Renal cortex interstitium (tissue), 11 donors: ENCODE data around the gene WDR81. TPM values are rescaled to one million over a fixed set of nuclear protein-coding genes. Genes with fewer than 3 reads are reported as not detected.
"Not testable (repeated sequence)": the region's sequence is repeated elsewhere in the genome, so short reads cannot be mapped to it uniquely, and the experiment has no call there.

Experiments used
- DNase-seq, 11 donors: peaks; one replicate each; pipeline ENCODE4 v3.0.0-alpha.2; 2013; ENCODE audit warnings: low read depth in 9 of 11, low spot score in 4 of 11; ENCODE audit errors: extremely low read depth in 1 of 11
- polyA plus RNA-seq, 3 donors: library from polyadenylated mRNA; unstranded; fragments of 120-200 nt; gene quantifications; one replicate each; pipeline ENCODE4 v1.2.1, GENCODE V29; 2013; ENCODE audit not compliant: insufficient read length in 3 of 3

Gene WDR81
- polyA plus RNA-seq, 3 donors, result 12.9 to 20.6 (median 19.1) TPM

DNA sequence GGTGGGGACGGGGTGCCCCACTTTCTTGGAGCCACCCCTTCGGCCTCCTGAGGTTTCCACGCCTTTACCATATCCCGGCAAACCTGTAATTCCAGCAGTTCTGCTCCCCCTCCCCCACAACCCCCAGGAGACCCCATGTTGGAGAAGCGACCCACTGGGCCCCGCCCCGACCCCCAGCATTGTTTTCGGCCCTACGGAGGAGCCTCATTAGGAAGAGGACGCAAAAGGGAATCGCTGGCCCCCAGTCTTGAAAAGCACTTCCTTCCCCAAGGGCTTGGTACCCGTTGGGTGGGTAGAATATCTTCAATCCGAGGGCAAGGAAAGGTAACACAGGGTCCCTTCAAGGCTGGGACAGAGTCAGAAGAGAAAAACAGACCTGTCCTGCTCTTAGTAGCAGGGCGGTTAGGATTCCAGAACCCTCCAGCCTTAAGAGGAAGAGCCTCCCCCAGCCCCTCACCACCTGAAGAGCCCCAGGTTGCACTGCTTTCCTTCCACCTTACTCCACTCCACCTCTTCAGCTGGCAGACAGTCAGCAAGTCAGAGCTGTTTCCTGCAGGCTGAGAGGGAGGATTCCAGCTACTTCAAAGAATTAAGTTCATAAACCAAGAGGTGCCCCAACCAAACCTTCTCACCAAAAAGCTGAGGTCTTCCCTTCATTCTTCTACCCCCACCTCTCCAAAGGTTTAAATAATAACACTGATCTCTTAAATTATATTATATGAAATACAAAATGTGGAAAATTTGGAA is 13.5 kb upstream of the WDR81 start:
- no peak for DNase-seq

DNA sequence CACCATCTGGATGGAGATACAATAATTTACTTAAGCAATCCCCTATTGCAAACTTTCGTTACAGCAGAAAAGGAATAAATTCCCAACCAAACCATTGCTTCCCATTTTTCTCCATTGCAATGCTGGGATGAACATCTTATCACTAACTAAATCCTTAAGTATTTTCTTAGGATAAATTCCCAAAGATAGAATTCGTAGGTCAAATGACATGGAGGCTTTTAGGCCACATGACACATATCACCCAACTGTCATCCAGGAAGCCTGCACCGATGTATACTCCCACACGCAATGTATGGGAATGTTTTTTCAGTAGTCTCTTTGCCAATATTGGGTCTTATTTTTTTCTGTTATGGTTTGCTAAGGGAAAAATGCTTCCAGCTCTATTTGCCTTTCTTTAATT is 12.7 kb upstream of the WDR81 start:
- no peak for DNase-seq

DNA sequence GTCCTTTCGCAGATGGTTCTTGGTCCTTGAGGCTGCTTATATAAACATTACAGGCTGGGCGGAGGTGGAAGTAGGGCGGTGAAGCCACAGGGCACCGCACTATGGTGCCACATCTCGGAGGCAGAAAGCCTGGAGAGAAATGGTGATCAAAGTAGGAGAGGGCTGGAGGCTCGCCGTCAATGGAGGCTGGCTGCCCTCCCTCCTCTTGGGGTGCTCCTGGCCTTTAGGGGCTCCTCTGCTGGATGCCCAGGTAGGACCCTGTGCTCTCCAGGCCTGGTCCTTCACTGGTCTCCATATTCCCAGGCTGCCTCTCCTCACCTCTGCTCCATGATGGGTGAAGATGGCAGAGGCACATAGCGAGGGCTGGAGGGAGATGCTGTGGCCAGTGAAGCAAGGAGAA is 12.2 kb upstream of the WDR81 start:
- no peak for DNase-seq

GRCh38 chr17:1713160-1713877 is 11.2 kb upstream of the WDR81 start:
- DNase-seq, result no peak

DNA sequence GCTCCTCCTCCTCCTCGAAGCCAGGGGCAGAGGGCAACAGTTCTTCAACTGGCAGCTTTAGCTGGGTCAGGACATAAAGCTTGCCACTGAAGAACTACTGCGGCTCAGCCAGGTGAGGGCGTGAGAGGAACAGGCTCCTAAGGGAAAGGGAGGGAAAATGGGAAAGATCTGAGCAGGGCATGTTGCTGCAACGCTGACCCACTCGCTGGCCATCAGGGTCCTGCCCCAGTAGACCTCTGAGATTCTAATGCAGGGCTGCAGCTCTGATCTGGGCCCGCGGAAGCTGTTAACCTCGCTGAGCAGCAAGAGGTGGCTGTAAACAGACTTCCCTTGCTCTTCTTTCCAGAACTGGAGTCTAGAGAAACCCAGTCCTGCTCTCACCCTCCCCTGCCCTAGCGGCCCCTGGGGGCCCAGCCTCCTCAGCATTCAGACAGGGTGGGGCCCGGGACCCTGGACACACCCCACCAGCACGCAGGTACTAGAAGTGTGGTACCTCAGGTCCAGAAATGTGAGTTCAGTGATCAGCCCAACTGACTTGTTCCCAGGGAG is 10.6 kb upstream of the WDR81 start:
- peak in 2 of 11 donors; percentile 50 to 65 for DNase-seq

DNA sequence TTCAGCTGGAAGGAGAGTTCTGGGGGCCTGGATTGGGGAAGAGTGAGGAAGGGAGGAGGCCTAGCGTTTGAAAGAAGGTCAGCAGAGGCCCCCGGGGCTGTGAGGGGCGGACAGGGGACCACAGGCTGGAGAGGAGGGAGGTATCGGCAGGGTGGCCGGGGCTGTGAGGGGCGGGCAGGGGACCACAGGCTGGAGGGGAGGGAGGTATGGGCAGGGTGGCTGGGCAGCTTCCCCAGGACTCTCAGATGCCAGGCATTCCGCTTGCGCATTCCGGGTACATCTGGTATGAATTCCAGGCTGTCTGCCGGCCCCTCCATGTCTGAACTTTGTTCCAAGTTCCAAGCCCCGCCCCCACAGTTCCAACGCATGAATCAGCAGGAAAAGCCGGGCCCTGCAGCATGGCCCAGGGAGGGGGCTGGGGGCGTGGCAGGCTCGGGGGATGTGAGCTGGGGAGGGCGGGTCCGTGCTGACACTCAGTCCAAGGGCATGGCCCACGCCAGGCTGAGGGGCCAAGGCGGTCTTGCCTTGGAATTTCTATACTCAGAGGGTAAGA is 10.0 kb upstream of the WDR81 start:
- DNase-seq, result peak in 9 of 11 donors; percentile 72 to 96 (median 89)

DNA sequence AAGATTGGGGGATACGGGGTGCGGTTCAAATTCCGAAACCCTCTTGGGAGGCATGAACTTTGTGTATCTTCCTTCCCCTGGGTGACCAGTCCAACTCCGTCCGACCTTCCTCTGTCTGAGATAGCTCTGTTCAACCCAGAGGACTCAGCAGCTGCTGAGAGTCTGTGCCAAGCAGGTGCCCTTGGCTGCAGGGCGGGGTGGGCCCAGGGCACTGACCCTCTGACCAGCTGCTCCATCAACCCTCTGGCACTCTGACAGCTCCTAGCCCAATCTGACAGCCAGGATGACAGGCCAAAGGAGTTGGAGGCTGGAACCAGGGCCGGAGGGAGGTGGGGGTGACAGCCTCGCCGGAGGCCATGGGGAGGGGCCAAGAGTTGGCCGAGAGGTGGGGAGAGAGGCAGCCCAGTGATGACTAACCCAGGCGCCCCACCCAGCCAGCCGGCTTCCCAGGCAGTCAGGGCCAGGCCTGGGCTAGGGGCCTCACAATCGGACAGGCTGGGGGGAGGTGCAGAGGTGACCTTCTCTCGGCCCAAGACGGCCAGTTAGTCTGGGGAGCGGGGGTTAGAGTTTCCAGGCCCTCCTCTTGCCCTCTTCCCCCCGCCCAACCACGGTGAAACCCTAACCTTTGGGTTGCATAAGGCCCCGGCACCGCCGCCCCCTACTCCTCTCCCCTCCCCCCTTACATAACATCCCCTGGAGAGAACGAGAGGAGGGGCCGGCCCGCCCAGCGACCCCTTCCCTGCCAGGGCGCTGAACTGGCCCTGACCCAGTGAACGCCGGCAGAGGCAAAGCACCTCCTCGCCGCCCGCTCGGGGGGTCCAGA is 9.3 kb upstream of the WDR81 start:
- no peak for DNase-seq

GRCh38 chr17:1715803-1716075 is 8.8 kb upstream of the WDR81 start:
- no peak for DNase-seq

GRCh38 chr17:1716076-1716911 is 8.2 kb upstream of the WDR81 start:
- peak; percentile 97 to 100 (median 100) for DNase-seq

DNA sequence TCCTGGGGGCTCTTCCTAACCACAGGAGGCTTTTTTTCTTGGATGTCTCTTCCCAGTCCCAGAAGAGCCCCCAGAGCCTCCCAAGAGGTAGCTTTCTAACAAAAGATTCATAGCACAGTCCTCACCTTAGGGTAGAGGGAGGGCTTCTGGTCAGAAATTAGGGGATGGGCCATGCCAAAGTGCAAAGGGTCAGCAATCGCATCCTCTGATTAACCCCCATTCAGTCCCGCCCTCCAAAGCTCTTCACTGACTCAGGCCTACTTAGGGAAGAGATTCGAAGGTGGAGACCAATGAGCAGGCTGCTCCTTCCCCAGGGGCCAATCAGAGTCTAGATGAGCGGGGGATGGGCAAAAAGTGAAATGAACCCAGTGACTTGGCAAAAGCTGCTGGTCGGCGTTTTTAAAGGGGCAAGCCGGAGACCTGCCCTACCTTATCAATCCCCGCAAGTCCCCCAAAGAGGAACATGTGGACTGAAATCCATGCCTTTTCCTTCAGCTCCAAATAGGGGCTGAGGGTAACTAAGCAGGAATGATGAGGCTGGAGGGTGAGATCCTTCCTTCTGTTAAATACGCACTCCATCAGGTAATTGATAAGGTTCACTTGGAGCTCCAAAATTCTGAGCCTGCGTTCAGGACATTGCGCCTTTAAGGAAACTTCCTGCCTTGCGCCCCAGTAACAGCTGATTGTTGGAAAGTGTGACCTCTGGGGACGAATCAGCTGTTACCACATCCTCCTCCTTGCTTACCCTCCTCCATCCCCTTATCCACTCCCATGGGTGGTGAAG is 7.4 kb upstream of the WDR81 start:
- DNase-seq, result peak; percentile 89 to 97 (median 93)

DNA sequence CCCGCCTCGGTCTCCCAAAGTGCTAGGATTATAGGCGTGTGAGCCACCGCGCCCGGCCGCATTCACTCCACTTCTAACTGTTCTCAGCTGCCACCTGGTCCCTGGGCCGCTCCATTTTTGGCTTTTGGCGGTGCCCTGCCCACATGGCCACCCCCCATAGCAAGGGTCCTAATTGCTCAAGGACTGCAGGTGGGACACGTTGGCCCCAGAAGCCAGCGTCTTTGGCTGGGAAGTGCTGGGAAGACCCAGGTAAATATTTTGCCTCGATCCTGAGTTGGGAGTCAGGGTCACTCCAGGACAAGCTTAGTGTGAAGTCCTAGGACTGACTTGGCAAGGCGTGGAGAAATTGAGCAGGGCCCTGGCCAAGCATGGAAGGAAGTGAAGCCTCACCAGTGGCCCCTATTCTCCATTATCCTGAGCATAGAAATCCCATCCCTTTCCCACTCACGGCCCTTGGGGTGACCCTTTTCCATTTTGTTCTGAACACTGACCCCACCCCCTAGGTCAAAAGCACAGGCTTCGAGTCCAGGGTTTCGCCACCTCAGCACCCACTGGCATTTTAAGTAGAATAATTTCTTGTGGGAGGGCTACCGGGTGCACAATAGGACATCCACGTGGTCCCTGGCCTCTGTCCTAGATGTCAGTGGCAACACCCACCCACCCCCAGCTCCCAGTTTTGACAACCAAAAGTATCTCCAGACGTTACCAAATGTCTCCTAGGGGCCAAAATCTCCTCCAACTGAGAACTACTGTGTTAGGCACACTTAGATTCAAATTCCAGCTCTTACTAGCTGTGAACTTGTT is 5.9 kb upstream of the WDR81 start:
- DNase-seq, result no peak

- peak in 2 of 11 donors; percentile 44 to 75 for DNase-seq
Observed at GRCh38 chr17:1720856-1721386, 3.6 kb upstream of the WDR81 start.

- DNase-seq, result not testable (repeated sequence)
Observed at GRCh38 chr17:1722022-1722421, 2.5 kb upstream of the WDR81 start.

GRCh38 chr17:1724869-1725641 is 551 bp downstream of the WDR81 start:
- no peak for DNase-seq

GRCh38 chr17:1725642-1726511 is 1.4 kb downstream of the WDR81 start:
- no peak for DNase-seq
